GM19025 (cell line): ENCODE data around the gene TSTD1.
"Not testable (repeated sequence)": the region's sequence is repeated elsewhere in the genome, so short reads cannot be mapped to it uniquely, and the experiment has no call there.

ENCODE experiments used
- ATAC-seq: cut with Tn5 transposase; IDR thresholded peaks from one replicate; pipeline ENCODE4 v1.9.1; 2021; ENCODE audit warnings: mild to moderate bottlenecking, low read depth, moderate library complexity; ENCODE audit not compliant: unreplicated experiment

TSTD1 gene

GRCh38 chr1:161039546-161039945 is 782 bp upstream of the TSTD1 start:
- no peak for ATAC-seq

DNA sequence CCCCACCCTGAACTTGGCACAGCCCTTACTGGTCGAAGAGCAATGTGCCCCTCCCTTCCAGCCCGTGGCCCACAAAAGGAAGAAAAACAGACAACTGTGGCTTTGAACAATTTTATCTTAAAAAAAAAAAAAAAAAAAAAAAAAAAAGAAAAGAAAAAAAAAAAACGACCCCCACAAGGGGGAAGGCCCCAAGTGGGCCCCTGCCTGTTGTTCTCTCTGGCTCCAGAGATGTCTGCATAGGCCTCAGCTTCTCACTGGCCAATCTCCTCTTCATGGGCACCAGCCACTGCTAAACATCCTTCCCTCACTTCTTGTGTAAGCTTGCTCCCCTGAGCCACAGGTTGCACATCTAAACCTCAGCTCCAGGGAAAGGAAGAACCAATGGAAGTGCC is 386 bp upstream of the TSTD1 start:
- no peak for ATAC-seq

DNA sequence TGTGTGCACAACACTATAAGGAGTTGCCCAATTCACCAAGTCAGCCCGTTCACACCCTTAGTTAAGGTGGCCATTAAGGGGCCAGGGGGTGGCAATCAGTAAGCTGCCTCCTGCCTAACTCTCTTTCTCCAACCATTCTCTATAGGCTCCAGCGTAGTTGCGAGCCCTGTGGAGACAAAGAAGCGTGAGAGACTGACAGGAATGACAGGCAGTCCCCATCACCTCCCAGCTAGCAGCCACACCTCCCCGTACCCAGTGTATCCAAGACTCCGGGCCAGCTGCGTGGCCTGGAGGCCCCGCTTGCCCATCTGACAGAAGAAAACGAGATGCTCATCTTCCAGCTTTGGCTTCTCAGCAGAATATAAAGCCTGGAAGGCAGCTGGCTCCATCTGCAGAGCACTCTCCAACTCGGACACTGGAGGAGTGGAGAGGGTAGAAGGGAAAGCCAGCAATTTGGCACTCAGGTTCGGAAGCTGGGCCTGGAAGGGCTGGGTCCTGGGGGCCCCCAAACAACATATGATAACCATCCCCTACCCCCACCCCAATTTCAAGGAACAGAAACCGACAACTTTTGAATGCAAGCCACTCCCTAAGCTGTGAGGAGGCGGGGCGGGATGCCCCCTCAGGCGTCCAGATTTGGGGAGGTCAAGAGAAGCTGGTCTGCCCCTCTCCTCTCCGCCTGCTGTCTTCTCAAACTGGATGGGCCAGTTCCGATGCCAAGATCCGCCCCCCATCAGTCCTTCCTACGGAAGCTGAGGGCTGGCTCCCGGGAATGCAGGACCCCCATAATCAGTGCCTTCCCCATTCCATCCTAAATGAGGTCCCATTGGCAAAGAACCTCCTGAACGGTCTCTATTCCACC is 872 bp downstream of the TSTD1 start:
- ATAC-seq = no peak

DNA sequence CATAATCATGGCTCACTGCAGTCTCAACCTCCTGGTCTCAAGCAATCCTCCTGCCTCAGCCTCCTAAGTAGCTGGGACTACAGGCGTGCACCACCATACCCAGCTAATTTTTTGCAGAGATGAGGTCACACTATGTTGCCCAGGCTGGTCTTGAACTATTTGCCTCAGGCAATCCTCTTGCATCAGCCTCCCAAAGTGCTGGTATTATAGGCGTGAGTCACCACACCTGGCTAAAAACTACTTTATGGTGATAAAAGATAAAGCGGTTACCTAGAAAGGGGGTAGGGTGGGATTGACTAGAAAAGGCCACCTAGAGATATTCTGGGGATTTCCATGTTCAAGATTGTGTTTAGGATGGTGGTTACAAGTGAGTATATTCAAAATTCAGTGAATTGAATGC is 5.0 kb downstream of the TSTD1 start:
- ATAC-seq = no peak

- ATAC-seq = no peak
Measured at GRCh38 chr1:161032409-161032808, 6.4 kb downstream of the TSTD1 start.

GRCh38 chr1:161031874-161032273 is 6.9 kb downstream of the TSTD1 start:
- ATAC-seq = no peak

DNA sequence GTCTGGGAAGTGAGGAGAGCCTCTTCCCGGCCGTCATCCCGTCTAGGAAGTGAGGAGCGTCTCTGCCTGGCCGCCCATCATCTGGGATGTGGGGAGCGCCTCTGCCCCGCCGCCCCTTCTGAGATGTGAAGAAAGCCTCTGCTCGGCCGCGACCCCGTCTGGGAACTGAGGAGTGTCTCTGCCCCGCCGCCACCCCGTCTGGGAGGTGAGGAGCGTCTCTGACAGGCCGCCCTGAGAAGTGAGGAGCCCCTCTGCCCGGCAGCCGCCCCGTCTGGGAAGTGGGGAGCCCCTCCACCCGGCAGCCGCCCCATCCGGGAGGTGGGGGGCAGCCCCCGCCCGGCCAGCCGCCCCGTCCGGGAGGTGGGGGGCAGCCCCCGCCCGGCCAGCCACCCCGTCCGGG is 9.3 kb downstream of the TSTD1 start:
- ATAC-seq = not testable (repeated sequence)

GRCh38 chr1:161026954-161027353 is 11.8 kb downstream of the TSTD1 start:
- ATAC-seq = not testable (repeated sequence)

DNA sequence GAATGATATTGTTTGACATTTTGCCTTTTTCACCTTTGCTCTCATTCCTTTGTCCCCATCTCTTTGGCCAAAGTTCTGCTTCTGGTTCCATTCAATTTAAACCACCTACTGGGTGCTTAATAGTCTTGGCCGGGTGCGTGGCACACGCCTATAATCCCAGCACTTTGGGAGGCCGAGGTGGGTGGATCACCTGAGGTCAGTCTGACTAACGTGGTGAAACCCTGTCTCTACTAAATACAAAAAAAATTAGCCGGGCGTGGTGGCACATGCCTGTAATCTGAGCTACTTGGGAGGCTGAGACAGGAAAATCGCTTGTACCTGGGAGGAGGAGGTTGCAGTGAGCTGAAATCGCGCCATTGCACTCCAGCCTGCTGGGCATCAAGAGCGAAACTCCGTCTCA is 16.3 kb downstream of the TSTD1 start:
- ATAC-seq = not testable (repeated sequence)

DNA sequence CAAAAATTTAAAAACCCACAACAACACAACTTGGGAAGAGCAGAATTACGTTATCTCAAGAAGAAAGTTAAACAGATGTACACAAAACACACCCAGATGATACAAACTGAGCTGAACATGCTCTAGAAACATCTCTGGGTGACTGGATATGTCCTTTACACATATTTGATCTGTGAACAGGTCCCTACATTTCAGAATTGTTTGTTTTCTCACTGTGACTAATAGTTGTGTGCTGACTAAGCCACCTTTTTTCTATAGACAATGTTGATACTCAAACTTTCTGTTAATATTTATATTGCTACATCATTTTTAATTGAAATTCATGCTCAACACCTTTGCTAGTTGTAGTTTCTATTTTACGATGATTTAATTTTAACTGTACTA is 16.8 kb downstream of the TSTD1 start:
- ATAC-seq = no peak

DNA sequence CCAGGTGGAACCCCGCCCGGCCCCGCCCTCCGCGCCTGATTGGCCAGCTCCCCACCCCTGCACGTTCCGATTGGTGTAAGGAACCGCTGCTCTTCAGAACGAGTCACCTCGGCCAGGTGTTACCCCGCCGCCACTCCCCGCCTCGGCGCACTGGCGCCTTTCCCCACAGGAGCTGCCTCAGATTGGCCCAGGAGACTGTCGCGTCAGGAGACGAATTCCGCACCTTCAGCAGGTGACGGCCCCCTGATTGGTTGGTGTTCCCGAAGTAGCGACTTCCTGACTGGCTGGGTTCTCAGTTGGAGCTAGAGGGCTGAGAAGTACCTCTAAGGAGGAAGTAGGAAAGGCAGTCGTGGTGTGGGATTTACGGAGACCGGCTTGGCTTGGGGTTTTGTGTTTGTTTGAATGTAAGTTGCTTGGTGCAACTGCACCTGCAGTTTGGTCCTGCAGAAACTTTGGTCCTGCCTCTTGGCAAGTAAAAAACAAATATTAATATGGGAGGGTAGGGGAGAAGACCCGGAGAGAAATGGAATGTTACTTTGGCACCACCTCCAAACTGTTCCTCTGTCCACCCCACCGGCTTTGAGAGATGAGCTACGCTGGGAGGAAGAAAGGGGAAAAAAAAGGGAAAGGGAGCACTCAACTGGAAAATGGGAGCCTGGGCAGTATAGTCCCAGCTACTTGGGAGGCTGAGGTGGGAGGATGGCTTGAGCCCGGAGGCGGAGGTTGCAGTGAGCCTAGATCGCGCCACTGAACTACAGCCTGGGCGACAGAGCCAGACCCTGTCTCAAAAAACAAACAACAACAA is 17.4 kb downstream of the TSTD1 start:
- peak; percentile 88 for ATAC-seq

GRCh38 chr1:161020509-161021164 is 18.1 kb downstream of the TSTD1 start, which contains the start of gene F11R:
Gene F11R (minus strand): TSS chr1:161021152. CDS start chr1:161021073, 79 bp downstream.
- ATAC-seq = peak; percentile 25

DNA sequence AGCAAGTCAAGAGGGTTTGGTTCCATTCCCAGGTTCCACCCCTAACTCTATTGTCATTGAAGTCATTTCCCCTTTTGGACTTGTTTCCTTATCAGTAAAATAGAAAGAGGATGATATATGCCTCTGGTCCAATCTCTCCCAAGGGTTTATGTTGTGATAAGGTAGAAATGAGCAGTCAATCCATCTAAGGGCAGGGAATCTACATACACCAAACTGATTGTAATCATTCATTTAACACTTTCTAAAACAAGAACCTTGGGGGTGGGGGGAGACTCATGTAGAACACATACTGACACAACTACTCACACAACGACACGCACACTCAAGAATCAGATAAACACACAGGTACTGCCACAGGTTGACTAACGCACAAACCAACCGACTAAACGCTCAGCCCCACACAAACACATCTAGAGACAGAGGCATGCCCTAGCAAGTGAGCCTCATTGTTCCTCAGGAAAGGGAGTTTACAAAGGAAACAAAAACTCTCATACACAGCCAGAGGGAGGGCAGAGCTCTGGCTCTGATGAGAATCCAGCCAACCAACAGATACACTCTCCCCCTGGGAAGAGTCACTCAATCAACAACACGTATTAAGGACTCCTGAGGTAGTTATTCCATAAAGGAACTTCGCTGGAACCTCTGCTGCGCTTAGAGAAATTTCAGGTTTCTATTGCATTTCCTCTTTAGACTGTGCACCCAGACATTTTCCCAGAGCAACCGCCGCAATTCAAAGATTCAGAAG is 18.8 kb downstream of the TSTD1 start:
- ATAC-seq = no peak

- not testable (repeated sequence) for ATAC-seq
Measured at GRCh38 chr1:161019111-161019660, 19.6 kb downstream of the TSTD1 start.

GRCh38 chr1:161018631-161018930 is 20.2 kb downstream of the TSTD1 start:
- ATAC-seq = no peak

DNA sequence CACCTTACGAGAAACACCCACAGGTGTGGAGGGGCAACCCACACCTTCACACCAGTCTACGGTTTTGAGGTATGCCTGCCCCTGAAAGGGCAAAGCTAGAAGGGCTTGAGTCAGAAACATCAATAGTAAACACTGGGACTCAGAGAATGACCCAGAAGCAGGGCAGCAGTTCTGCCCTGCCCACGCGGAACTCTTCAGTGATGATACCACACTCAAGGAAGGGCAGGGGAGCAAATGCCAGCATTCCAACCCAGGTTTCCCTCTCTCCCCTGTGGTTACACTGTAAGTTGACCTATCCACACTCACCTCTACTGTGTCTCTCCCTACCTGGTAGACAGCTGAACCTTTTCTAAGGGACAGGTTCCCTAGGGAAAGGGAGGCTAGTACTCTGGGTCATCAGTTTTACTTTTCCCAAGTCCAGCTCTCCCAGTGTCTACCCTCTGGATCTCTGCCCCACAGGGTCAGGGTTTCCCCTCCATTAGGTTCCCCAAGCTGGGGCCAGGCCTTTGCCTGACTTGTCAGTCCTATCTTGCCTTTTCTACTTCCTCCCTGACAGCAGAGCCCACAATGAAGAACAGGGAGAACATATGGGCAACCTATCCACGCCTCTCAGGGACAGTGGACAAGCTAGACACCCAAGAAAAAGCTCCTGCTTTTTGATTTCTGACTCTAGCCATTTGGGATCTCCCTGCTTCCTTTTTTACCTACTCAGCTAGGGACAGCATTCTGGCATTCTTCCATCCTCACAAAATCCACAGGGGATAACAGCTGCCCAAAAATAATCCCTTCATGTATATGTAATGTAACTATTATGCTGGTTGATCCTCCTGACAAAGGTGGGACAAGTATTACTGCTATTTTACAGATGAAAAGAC is 20.8 kb downstream of the TSTD1 start:
- ATAC-seq = no peak

DNA sequence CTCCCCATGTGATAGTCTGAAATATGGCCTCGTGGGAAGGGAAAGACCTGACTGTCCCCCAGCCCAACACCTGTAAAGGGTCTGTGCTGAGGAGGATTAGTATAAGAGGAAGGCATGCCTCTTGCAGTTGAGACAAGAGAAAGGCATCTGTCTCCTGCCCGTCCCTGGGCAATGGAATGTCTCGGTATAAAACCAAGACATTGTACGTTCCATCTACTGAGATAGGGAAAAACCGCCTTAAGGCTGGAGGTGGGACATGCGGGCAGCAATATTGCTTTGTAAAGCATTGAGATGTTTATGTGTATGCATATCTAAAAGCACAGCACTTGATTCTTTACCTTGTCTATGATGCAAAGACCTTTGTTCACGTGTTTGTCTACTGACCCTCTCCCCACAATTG is 21.6 kb downstream of the TSTD1 start:
- ATAC-seq = not testable (repeated sequence)

DNA sequence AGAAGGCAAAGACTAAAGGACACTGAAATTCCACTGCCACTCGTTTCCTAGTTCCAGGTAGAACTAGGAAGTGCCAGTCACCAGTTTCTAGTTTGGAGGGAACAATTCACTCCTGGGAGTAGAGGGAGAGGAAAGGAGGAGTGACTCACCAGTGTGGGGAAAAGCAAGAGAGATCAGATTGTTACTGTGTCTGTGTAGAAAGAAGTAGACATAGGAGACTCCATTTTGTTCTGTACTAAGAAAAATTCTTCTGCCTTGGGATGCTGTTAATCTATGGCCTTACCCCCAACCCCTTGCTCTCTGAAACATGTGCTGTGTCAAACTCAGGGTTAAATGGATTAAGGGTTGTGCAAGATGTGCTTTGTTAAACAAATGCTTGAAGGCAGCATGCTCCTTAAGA is 22.1 kb downstream of the TSTD1 start:
- not testable (repeated sequence) for ATAC-seq

DNA sequence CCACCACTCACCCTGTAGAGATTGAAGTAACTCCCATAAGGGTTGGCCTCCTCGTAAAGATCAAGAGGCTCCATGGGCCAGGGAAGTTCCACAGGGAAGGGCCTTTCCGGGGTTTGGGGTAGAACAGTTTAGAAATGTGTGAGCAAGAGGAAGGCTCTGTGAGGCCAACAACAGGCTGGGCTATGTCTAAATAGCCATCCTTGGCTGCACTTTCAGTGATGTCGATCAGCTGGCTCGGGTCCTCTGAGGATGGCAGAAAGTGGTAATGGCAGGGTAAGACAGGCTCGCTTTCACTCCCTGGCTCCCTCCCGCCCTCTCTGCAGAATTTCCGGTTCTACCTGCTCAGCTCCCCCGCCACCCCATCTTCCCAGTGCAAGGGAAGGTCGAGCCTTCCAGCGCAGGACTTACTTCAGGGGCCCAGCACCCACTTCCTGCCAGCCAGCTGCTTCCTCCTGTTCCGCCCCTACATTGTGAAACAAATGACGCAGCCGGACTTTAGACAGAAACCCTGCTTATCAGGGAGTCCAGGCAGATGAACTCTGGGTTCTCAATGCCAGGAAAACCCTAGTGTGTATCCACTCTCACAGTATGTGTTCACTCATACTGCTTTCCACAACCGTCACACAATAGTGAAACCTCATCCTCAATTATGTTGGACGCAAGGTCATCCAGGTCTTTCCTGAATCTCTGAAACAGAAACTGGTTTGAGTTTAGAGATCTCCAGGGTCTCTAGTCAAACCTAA is 25.1 kb downstream of the TSTD1 start:
- peak; percentile 71 for ATAC-seq
